DND-41 (cell line): ENCODE data around the gene ZNF326.

Experiments used
- ATAC-seq: fragments of 200-7000 bp; cut with Tn5 transposase; 3 replicates; pipeline ENCODE4 v1.9.1; 2021; ENCODE audit warnings: low read depth; ENCODE audit not compliant: insufficient read depth
- DNase-seq: peaks from one replicate; pipeline ENCODE4 v3.0.0-alpha.2; 2020
- H2AFZ ChIP-seq: 2 replicates; pipeline ENCODE4 v1.6.0; 2012; ENCODE audit warnings: low read depth, low read length
- H3K27ac ChIP-seq: 2 replicates; pipeline ENCODE4 v1.5.1; 2012; ENCODE audit warnings: low read length, inconsistent platforms
- H3K27me3 ChIP-seq: fragments of 200-600 bp; sonication (generic); 2 replicates; pipeline ENCODE4 v1.6.0; 2012; ENCODE audit warnings: low read length, mild to moderate bottlenecking, inconsistent platforms; ENCODE audit not compliant: insufficient read depth, poor library complexity
- H3K36me3 ChIP-seq: 2 replicates; pipeline ENCODE4 v1.5.1; 2012; ENCODE audit warnings: low read length, inconsistent platforms; ENCODE audit not compliant: insufficient read depth
- H3K4me1 ChIP-seq: 2 replicates; pipeline ENCODE4 v1.5.1; 2012; ENCODE audit warnings: mild to moderate bottlenecking, low read length; ENCODE audit not compliant: insufficient read depth
- H3K4me2 ChIP-seq: 2 replicates; pipeline ENCODE4 v1.6.0; 2012; ENCODE audit warnings: mild to moderate bottlenecking, moderate library complexity, low read length, inconsistent platforms; ENCODE audit not compliant: insufficient read depth
- H3K4me3 ChIP-seq, 2 experiments: fragments of 200-600 bp in 1 of 2; shearing (Covaris generic) in 1 of 2; 2 replicates each; pipeline ENCODE4 v1.5.1; 2012 to 2016; ENCODE audit warnings: inconsistent platforms in 2 of 2, low read length in 2 of 2, mild to moderate bottlenecking in 2 of 2, low read depth in 1 of 2, moderate library complexity in 1 of 2
- H3K79me2 ChIP-seq: 2 replicates; pipeline ENCODE4 v1.6.0; 2012; ENCODE audit warnings: low read length, inconsistent platforms; ENCODE audit not compliant: insufficient read depth
- H3K9ac ChIP-seq: 2 replicates; pipeline ENCODE4 v1.6.0; 2012; ENCODE audit warnings: low read depth, mild to moderate bottlenecking, inconsistent platforms, low read length, moderate library complexity
- H3K9me3 ChIP-seq: 2 replicates; pipeline ENCODE4 v1.5.1; 2012; ENCODE audit warnings: low read length, moderate library complexity, mild to moderate bottlenecking, inconsistent platforms; ENCODE audit not compliant: insufficient read depth, severe bottlenecking
- H4K20me1 ChIP-seq: 2 replicates; pipeline ENCODE4 v1.6.0; 2012; ENCODE audit warnings: low read length; ENCODE audit not compliant: insufficient read depth
- EZH2 ChIP-seq: IDR thresholded peaks from 3 replicates; pipeline ENCODE4 v1.6.1; 2012; ENCODE audit warnings: borderline replicate concordance, low read depth, mild to moderate bottlenecking, moderate library complexity, low read length, inconsistent platforms; ENCODE audit not compliant: severe bottlenecking
- TF ChIP-seq, protein P1 (sequence below): IDR thresholded peaks from 2 replicates; pipeline ENCODE4 v1.5.1; 2012; ENCODE audit warnings: borderline replicate concordance, low read length, moderate library complexity, mild to moderate bottlenecking; ENCODE audit not compliant: poor library complexity, severe bottlenecking; ENCODE audit errors: extremely low read depth

ZNF326 gene

DNA sequence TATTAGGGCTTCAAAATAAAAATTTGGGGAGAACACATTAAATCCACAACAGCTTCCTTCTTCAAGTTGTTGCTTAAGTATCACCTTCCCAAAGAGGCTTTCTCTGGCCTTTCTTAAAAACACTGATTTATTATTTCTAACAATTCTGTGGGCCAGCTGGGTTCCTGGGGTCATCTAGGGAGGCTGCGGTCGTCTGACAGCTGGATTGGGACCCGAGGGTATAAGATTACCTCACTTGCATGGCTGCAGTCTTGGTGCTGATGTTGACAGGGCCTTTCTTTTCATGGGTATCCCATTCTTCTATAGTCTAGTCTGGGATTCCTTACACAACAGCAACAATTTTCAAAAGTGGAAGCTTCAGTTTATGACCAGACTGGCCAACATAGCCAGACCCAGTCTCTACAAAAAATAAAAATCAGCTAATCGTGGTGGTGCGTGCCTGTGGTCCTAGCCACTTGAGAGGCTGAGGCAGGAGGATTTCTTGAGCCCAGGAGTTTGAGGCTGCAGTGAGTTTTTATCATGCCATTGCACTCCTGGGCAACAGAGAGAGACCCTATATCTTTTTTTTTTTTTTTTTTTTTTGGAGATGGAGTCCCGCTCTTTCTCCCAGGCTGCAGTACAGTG lies 46.1 kb upstream of the ZNF326 start:
- no peak for TF ChIP-seq EZH2
- TF ChIP-seq, protein P1, sequence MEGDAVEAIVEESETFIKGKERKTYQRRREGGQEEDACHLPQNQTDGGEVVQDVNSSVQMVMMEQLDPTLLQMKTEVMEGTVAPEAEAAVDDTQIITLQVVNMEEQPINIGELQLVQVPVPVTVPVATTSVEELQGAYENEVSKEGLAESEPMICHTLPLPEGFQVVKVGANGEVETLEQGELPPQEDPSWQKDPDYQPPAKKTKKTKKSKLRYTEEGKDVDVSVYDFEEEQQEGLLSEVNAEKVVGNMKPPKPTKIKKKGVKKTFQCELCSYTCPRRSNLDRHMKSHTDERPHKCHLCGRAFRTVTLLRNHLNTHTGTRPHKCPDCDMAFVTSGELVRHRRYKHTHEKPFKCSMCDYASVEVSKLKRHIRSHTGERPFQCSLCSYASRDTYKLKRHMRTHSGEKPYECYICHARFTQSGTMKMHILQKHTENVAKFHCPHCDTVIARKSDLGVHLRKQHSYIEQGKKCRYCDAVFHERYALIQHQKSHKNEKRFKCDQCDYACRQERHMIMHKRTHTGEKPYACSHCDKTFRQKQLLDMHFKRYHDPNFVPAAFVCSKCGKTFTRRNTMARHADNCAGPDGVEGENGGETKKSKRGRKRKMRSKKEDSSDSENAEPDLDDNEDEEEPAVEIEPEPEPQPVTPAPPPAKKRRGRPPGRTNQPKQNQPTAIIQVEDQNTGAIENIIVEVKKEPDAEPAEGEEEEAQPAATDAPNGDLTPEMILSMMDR, result no peak
- DNase-seq (no peak), ATAC-seq (no peak)
- peaks cover 16% of the 10 kb centered on the region for H3K4me1 ChIP-seq
- H3K36me3 ChIP-seq, result no peaks in the 10 kb centered on the region
- no peak overlapping the region for H3K27ac ChIP-seq
- no peaks in the 10 kb centered on the region for H3K27me3 ChIP-seq
- no peaks in the 10 kb centered on the region for H3K79me2 ChIP-seq
- H3K9me3 ChIP-seq, result no peaks in the 10 kb centered on the region
- no peak overlapping the region for H3K4me2 ChIP-seq
- no peak overlapping the region for H3K4me3 ChIP-seq
- no peak overlapping the region for H2AFZ ChIP-seq
- H3K9ac ChIP-seq, result no peak overlapping the region
- H4K20me1 ChIP-seq, result no peaks in the 10 kb centered on the region

DNA sequence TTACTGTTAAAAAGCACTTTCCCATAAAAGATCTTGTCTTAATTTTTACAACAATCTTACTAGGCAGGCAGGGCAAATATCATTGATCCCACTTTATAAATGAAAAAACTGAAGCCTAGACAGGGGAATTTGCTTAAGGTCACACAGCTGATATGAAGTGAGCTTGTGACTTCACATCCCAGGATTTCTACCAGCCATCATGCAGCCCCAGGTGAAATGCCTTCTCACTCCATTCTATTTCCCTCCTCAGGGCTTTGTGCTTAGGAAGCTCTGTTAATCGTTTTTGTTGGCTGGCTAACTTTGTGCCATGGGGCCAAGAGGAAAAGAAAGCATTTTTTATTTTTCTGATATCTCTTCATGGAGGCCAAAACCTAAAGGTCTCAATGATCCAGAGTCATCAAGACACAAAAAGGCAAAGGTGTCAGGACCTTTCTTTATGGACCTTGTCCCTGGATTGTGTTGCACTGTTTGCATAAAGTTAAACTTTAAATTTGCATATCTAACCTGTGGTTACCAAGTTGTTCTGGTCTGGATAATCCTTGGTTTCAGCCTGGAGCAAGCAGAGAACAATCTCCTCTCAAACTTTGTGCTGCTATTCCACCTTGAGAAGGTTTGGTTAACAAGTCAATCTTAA lies 44.8 kb upstream of the ZNF326 start:
- Histone ChIP-seq H3K4me3 (no peak overlapping the region), H3K27ac (no peak overlapping the region), H3K27me3 (no peaks in the 10 kb centered on the region), H3K9ac (no peak overlapping the region), H3K9me3 (no peaks in the 10 kb centered on the region), H2AFZ (no peak overlapping the region), H3K36me3 (no peaks in the 10 kb centered on the region), H3K4me1 (peaks cover 26% of the 10 kb centered on the region), H4K20me1 (no peaks in the 10 kb centered on the region), H3K79me2 (no peaks in the 10 kb centered on the region), H3K4me2 (no peak overlapping the region)
- TF ChIP-seq EZH2, result no peak
- TF ChIP-seq, protein P1, result no peak
- ATAC-seq, result no peak
- DNase-seq, result no peak

DNA sequence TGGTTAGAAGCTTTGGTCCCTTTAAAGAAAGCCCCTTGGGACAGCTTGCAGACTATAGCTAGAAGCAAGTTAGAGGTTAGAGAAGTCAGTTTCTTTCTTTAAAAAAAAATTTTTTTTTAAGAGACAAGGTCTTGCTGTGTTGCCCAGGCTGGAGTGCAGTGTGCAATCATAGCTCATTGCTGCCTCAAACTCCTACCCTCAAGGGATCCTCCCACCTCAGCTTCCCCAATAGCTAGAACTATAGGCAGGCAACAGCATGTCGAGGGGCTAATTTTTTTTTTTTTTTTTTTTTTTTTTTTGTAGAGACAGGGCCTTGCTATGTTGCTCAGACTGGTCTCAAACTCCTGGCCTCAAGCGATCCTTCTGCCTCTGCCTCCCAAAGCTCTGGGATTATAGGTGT lies 44.2 kb upstream of the ZNF326 start:
- DNase-seq, result no peak
- Histone ChIP-seq H2AFZ (no peak overlapping the region), H3K4me1 (peaks cover 26% of the 10 kb centered on the region), H3K79me2 (no peaks in the 10 kb centered on the region), H3K27me3 (no peaks in the 10 kb centered on the region), H3K36me3 (no peaks in the 10 kb centered on the region), H3K9ac (no peak overlapping the region), H3K4me3 (no peak overlapping the region), H4K20me1 (no peaks in the 10 kb centered on the region), H3K4me2 (no peak overlapping the region), H3K27ac (no peak overlapping the region), H3K9me3 (no peaks in the 10 kb centered on the region)
- no peak for ATAC-seq
- TF ChIP-seq, protein P1, result no peak
- TF ChIP-seq EZH2, result no peak
